ENCODE data around the gene OPN4. TPM values are rescaled to one million over a fixed set of nuclear protein-coding genes. Genes with fewer than 3 reads are reported as not detected.

The OPN4 gene
- total and polyA plus RNA-seq, 2 of the 8 experiments (the other 6 are each of a cell fraction or from before 2014, with no cell fraction given) = not detected

- ChIA-PET POLR2A (ENCODE audit: partially characterized antibody) (interaction anchor here (1.7 kb wide), 1 partner anchor 10 kb away, joined by 4 read pairs; no protein-coding TSS in a partner anchor), CTCF (ENCODE audit: partially characterized antibody) (interaction anchor here (0.6 to 6.3 kb wide), 15 partner anchors 9 to 293 kb away, joined by 3 to 57 read pairs (median 3); no protein-coding TSS in a partner anchor)
- H4K20me1 ChIP-seq (replicated peaks in 1 of 2; ENCODE audit: control insufficient read depth in 1 of 2, insufficient read depth in 2 of 2, low read length in 2 of 2) = no peaks in the 10 kb centered on the region
- no peak overlapping the region for H2BK5ac ChIP-seq (ENCODE audit: low read depth, low read length)
- H3K4ac ChIP-seq (replicated peaks; ENCODE audit: insufficient read length, low read depth, low read length) = no peak overlapping the region
- FAIRE-seq (no peak), DNase-seq (ENCODE audit: low read depth in 1 of 2, low spot score in 2 of 2) (no peak)
- H3K14ac ChIP-seq (ENCODE audit: insufficient read length) = no peak overlapping the region
- H4K91ac ChIP-seq (replicated peaks; ENCODE audit: insufficient read length, low read length) = no peak overlapping the region
- no peaks in the 10 kb centered on the region for H3K27me3 ChIP-seq (replicated peaks in 1 of 4; ENCODE audit: control insufficient read depth in 3 of 4, extremely low read depth in 1 of 4, insufficient read depth in 3 of 4, low read length in 3 of 4)
- H3K23me2 ChIP-seq (ENCODE audit: low read depth, low read length) = no peaks in the 10 kb centered on the region
- no peak overlapping the region for H2BK15ac ChIP-seq (ENCODE audit: low read length)
- no peak for TF ChIP-seq RFX5 (IDR thresholded peaks at IDR 0.05; ENCODE audit: borderline replicate concordance, low read depth, low read length)
- no peak overlapping the region for H2BK120ac ChIP-seq (replicated peaks; ENCODE audit: low read depth, low read length)
- no peak overlapping the region for H2AFZ ChIP-seq (ENCODE audit: low read length)
- H3K18ac ChIP-seq (ENCODE audit: extremely low read depth, low read length) = no peak overlapping the region
- no peaks in the 10 kb centered on the region for H3K36me3 ChIP-seq (ENCODE audit: control insufficient read depth in 2 of 4, insufficient read depth in 4 of 4, low read length in 3 of 4)
- no peaks in the 10 kb centered on the region for H3K4me1 ChIP-seq (replicated peaks in 1 of 4; ENCODE audit: control insufficient read depth in 3 of 4, insufficient read depth in 4 of 4, low read length in 3 of 4)
- H3K56ac ChIP-seq (replicated peaks; ENCODE audit: insufficient read length, low read depth, low read length) = no peak overlapping the region
- WGBS, 2 experiments (ENCODE audit: extremely low coverage in 1 of 2, insufficient coverage in 1 of 2, insufficient read length in 1 of 2, insufficient replicate concordance in 2 of 2, low coverage in 1 of 2, low lambda C conversion rate in 2 of 2, missing lambda C conversion rate in 1 of 2) = 83% methylated on average over 5 of the region's 5 CpGs; no CpG with 5 or more reads in 1 of the 2 experiments
- H3K79me1 ChIP-seq (ENCODE audit: low read depth, low read length) = no peaks in the 10 kb centered on the region
- H3K27ac ChIP-seq (ENCODE audit: low read depth, low read length) = no peak overlapping the region
- no peak overlapping the region for H3K4me2 ChIP-seq (ENCODE audit: insufficient read depth in 1 of 2, low read depth in 2 of 2, low read length in 2 of 2)
- no peak overlapping the region for H3K4me3 ChIP-seq (ENCODE audit: extremely low read depth in 1 of 4, insufficient read depth in 2 of 4, low read depth in 3 of 4, low read length in 4 of 4)
- H2AK5ac ChIP-seq (ENCODE audit: low read depth, low read length) = no peak overlapping the region
- H3K23ac ChIP-seq (ENCODE audit: insufficient read length) = no peak overlapping the region
- no peak overlapping the region for H2BK12ac ChIP-seq (ENCODE audit: low read depth, low read length)
- H3K9ac ChIP-seq (replicated peaks in 1 of 4; ENCODE audit: extremely low read depth in 1 of 4, low read depth in 3 of 4, low read length in 3 of 4) = no peak overlapping the region
- H4K8ac ChIP-seq (ENCODE audit: extremely low read depth, insufficient read depth, low read length) = no peak overlapping the region
- H4K5ac ChIP-seq (ENCODE audit: insufficient read length, low read depth, low read length) = no peak overlapping the region
- H3K79me2 ChIP-seq (ENCODE audit: control insufficient read depth in 1 of 2, insufficient read depth in 2 of 2, low read length in 2 of 2) = no peaks in the 10 kb centered on the region
- no peak overlapping the region for H2BK20ac ChIP-seq (ENCODE audit: low read length)
- no peaks in the 10 kb centered on the region for H3K9me3 ChIP-seq (ENCODE audit: insufficient read depth in 2 of 2, low read depth in 1 of 2, low read length in 1 of 2)
Measured at GRCh38 chr10:86642499-86642898, 11.8 kb upstream of the OPN4 start.

Data from H1 (cell line).